ENCODE data around the gene FOXK1.

Gene FOXK1

GRCh38 chr7:4661871-4662270 is 20.2 kb upstream of the FOXK1 start:
- no peak overlapping the region for H3K27ac ChIP-seq (replicated peaks)
- H3K27me3 ChIP-seq (ENCODE audit: insufficient read depth, poor library complexity, severe bottlenecking): no peaks in the 10 kb centered on the region
- no peak overlapping the region for H3K4me3 ChIP-seq (replicated peaks; ENCODE audit: insufficient read depth, low read length)
- no peak for DNase-seq (ENCODE audit: low read depth in 1 of 2, low spot score in 1 of 2)
- TF ChIP-seq CTCF (IDR thresholded peaks at IDR 0.05; ENCODE audit: insufficient read depth, low read length) (no peak), GABPA (IDR thresholded peaks at IDR 0.05; ENCODE audit: low read depth) (no peak), REST (IDR thresholded peaks at IDR 0.05; ENCODE audit: insufficient replicate concordance, low read depth) (no peak), POLR2AphosphoS5 (IDR thresholded peaks at IDR 0.05; ENCODE audit: low read depth) (no peak), SPI1 (IDR thresholded peaks at IDR 0.05; ENCODE audit: borderline replicate concordance, low read depth) (no peak)

GRCh38 chr7:4663239-4664018 is 18.7 kb upstream of the FOXK1 start:
- DNase-seq (ENCODE audit: low read depth in 1 of 2, low spot score in 1 of 2): no peak
- H3K27me3 ChIP-seq (ENCODE audit: insufficient read depth, poor library complexity, severe bottlenecking): no peaks in the 10 kb centered on the region
- TF ChIP-seq CTCF (IDR thresholded peaks at IDR 0.05; ENCODE audit: insufficient read depth, low read length) (no peak), REST (IDR thresholded peaks at IDR 0.05; ENCODE audit: insufficient replicate concordance, low read depth) (no peak), POLR2AphosphoS5 (IDR thresholded peaks at IDR 0.05; ENCODE audit: low read depth) (no peak), SPI1 (IDR thresholded peaks at IDR 0.05; ENCODE audit: borderline replicate concordance, low read depth) (no peak), GABPA (IDR thresholded peaks at IDR 0.05; ENCODE audit: low read depth) (no peak)
- H3K4me3 ChIP-seq (replicated peaks; ENCODE audit: insufficient read depth, low read length): no peak overlapping the region
- no peak overlapping the region for H3K27ac ChIP-seq (replicated peaks)

- H3K4me3 ChIP-seq (replicated peaks; ENCODE audit: insufficient read depth, low read length): no peak overlapping the region
- no peak for DNase-seq (ENCODE audit: low read depth in 1 of 2, low spot score in 1 of 2)
- H3K27ac ChIP-seq (replicated peaks): no peak overlapping the region
- H3K27me3 ChIP-seq (ENCODE audit: insufficient read depth, poor library complexity, severe bottlenecking): no peaks in the 10 kb centered on the region
- TF ChIP-seq CTCF (IDR thresholded peaks at IDR 0.05; ENCODE audit: insufficient read depth, low read length) (no peak), REST (IDR thresholded peaks at IDR 0.05; ENCODE audit: insufficient replicate concordance, low read depth) (no peak), GABPA (IDR thresholded peaks at IDR 0.05; ENCODE audit: low read depth) (no peak), POLR2AphosphoS5 (IDR thresholded peaks at IDR 0.05; ENCODE audit: low read depth) (no peak), SPI1 (IDR thresholded peaks at IDR 0.05; ENCODE audit: borderline replicate concordance, low read depth) (no peak)
Measured at GRCh38 chr7:4665661-4666060, 16.4 kb upstream of the FOXK1 start.
